GM19193 (cell line): ENCODE measurements around the gene ITGA4.

Experiments used
- POLR2A ChIP-seq: IDR thresholded peaks from 4 replicates; pipeline ENCODE4 v1.6.1; 2011; ENCODE audit not compliant: insufficient read depth, insufficient read length; ENCODE audit errors: extremely low read depth

The ITGA4 gene

GRCh38 chr2:181520253-181520652 is 63.1 kb downstream of the ITGA4 start:
- TF ChIP-seq POLR2A: no peak

- TF ChIP-seq POLR2A: no peak
Measured at GRCh38 chr2:181523756-181524155, 66.6 kb downstream of the ITGA4 start.

DNA sequence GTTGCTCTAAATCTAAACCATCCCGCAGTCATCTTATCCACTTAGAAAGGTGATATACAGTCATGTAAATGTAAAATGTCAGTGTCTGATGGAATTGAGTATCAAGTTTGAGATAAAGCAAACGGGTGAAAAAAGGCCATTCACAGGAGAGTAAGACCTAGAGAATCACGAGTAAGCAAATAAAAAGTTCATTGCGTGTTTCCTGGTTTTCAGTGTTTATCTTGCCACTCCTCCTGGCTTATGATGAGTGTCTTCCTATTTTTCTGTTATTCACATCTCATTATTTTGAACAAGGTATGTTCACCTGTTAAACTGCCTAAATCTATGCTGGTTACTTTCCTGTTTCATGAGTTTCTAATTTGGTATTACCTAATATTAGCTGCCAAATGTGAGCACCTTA is 68.8 kb downstream of the ITGA4 start:
- no peak for TF ChIP-seq POLR2A

DNA sequence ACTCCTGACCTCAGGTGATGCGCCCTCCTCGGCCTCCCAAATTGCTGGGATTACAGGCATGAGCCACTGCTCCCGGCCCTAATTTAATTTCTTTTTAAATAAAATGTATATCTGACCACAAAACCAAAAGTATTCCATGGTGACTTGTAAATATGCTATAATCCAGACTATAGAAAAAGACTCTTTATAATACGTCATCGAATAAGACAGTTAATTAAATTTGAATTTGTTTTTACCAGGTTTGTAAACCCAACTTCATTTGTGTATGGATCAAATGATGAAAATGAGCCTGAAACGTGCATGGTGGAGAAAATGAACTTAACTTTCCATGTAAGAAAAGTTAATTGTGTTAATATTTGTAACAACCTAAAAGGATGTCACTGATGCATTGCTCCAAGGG is 69.9 kb downstream of the ITGA4 start:
- TF ChIP-seq POLR2A: no peak

GRCh38 chr2:181528441-181528840 is 71.3 kb downstream of the ITGA4 start:
- TF ChIP-seq POLR2A: no peak

- TF ChIP-seq POLR2A: no peak
Measured at GRCh38 chr2:181536730-181537129, 79.5 kb downstream of the ITGA4 start.

DNA sequence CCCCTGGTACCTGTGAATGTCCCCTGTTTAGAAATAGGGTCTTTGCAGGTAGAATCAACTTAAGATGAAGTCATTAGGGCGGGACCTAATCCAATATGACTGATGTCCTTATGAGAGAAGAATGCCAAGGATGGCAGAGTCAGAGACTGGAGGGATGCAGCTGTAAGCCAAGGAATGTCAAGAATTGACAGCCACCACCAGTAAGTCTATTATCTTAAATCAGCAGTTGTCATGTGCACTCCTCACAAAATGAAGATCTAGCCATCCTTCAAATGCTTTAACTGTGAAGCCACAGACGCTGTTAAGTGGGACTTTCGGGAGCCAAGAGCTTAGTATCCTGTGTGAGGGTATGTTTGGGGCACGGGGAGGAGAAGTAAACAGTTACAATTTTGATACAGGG is 83.2 kb downstream of the ITGA4 start:
- TF ChIP-seq POLR2A: no peak

DNA sequence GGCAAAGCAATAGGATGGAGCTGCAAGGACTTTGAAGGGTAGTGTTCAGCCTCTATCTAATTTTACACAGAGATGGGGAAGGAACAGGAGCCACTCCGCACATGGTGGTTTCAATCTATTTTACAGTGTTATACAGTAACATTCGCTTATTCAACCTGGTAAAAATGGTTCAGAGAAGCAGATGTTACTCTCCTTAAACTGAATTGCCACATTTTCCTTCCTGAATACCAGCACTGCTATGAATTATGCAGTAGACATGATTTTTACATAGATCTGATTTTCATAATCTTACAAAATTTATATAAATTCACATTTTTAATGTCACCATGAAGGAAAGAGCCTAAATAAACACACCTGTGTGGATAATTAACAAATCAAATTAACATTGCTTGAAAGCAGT is 85.0 kb downstream of the ITGA4 start:
- TF ChIP-seq POLR2A: no peak

DNA sequence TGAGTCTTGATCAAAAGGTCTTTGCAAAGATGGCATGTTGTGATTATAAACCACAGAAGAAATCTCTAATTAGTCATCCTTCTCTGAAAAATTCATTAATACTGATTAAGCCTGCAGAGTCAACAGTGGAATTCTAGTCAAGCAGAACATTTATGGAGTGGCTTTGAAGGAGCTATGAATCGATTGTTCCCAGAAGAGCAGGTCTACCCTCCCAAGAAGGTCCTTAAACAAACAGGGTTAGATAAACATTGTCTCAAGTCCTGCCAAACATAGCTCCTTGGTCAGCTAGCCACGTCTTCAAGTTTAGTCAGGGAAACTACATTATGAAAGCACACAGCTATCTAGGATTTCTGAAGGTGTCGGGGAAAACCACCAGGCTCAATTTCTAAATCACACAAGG is 88.9 kb downstream of the ITGA4 start:
- no peak for TF ChIP-seq POLR2A

DNA sequence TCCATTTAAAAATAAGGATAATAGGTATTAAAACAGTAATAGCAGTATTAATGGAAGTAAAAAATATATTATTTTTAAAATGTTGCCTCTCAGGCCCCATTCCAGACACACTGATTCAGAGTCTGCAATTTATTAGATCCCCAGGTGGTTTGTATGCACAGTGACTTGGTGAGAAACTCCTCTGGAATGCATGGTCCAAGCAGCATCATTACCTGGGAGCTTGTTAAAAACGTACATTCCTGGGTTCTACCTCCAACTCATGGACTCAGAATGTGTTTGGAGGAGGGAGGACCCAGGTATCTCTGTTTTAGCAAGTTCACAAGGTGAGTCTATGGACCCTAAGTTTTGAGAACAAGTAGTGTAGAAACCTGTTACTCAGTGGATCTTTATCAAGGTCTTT is 95.6 kb downstream of the ITGA4 start:
- TF ChIP-seq POLR2A: no peak

DNA sequence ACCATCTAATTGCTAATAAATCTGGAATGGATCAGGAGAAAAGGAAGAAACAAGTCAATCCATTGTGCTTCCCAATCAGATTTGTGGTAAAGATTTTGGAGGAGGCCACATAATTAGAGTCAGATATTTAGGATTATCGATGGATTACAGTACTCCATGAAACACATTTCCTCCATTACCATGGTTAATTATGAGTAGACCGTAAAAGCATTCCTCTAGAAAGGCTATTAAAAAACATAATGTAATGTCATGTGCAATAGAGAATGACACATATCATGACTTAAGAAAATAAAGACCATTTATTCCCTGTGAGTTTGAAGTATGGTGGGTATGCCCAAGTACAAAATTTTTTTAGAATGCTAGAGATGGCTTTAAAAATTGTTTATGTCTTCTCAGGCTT is 96.1 kb downstream of the ITGA4 start:
- no peak for TF ChIP-seq POLR2A

GRCh38 chr2:181554061-181554830 is 97.1 kb downstream of the ITGA4 start:
- TF ChIP-seq POLR2A: no peak

DNA sequence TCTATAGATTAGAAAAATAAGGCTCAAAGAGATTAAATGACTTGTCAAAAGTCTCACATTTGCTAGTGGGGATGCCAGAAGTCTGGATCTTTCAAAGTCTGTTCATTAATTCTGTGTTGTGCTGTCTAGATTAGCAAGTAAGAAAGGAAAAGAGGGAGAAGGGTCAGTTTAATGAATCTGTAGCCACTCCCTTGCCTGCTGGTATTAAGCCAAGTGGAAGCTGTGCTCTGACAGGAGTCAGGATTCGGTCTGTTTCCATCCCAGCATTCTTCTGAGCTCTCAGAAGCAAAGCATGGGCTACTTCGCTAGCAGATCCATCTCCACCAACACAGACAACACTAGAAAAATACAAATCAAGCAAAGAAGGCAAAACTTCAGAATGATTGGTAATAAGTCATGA is 101.2 kb downstream of the ITGA4 start:
- TF ChIP-seq POLR2A: no peak

DNA sequence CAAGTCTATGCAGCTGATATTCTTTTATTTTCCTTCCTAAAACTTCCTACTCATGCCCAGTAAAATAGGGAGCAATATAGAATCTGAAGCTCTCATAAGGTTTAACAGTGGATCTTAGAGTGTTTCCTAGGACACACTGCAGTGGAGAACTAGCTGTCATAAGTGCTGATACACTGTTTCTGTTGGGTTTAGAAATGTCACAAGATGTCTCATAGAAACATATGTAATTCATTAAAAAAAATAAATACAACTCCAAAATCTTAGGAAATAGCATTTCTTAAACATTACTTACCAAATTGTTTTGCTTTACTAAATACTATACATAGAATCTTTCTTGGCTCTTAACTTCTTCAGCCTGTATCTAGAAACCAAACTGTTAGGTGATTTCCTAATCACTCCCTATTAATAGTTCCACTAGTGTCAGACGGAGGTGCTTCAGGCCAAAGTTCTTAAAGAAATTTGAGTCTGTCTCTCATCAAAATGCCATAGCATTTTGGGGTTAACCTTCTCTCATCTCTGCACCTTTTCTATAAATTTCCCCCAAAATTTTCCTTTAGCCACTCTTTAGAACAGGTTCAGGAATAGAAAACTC is 106.0 kb downstream of the ITGA4 start:
- no peak for TF ChIP-seq POLR2A

- no peak for TF ChIP-seq POLR2A
Measured at GRCh38 chr2:181566334-181567032, 109.3 kb downstream of the ITGA4 start.

DNA sequence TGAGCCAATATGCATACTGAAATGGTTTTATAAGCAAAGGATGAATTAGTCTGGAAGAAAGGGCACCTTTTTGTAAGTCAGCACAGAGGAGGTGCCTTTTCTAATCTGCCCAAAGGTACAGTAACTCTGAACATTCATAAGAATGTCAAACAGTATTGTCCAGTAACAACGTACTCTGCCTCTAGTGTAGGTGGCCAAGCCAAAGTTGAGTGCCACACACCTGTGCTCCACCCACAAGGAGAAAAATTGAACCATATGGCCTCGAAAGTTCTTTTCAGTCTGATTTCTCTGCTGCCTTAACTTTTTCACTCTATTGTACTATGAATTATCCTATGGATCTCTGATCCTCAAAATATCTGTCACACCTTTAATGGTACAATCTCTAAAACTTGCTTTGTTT is 112.9 kb downstream of the ITGA4 start:
- TF ChIP-seq POLR2A: no peak
